SK-MEL-5 (cell line): Measurements from ENCODE around the gene SPO11. TPM values are rescaled to one million over a fixed set of nuclear protein-coding genes. Genes with fewer than 3 reads are reported as not detected.

ENCODE experiments used
- small RNA-seq, 2 experiments: library from RNA; depleted of rRNA; stranded (forward); fragments of <200 nt; gene quantifications; one replicate each; pipeline ENCODE3, GENCODE V24; 2014
- total RNA-seq: library from RNA; depleted of rRNA; stranded (reverse); fragments of >200 nt; shearing (Covaris generic); gene quantifications from 2 replicates; pipeline ENCODE4 v1.2.3, GENCODE V29; 2014; rRNA removed

Gene SPO11
- total RNA-seq, 1 experiment from 2014 or later: not detected

Small RNA genes within 50 kb of the gene (small RNA-seq; reads per million reads assigned to genes)
- gene MIR4325 (0 reads per million in 2 experiments), gene RF00019 (0 reads per million in 2 experiments), gene RPL39P39 (0 reads per million in 2 experiments)

Other genes starting within 250 kb of the SPO11 start
- 6.8 and 12.9 TPM in 2 replicates for gene BMP7, start 63.2 kb upstream of the SPO11 start, total RNA-seq
- gene RAE1, start 21.5 kb downstream of the SPO11 start, total RNA-seq: 59.0 and 62.6 TPM in 2 replicates
- gene RBM38, start 61.6 kb downstream of the SPO11 start, total RNA-seq: 12.8 and 13.7 TPM in 2 replicates
- gene CTCFL, start 195.3 kb downstream of the SPO11 start, total RNA-seq: 0.42 and 0.51 TPM in 2 replicates
- gene PCK1, start 231.3 kb downstream of the SPO11 start, total RNA-seq: 0.32 TPM in 1 of 2 replicates, not detected in the other